Fibroblast of mammary gland (primary cell): ENCODE data around the gene ADGRV1.
"Not testable (repeated sequence)": the region's sequence is repeated elsewhere in the genome, so short reads cannot be mapped to it uniquely, and the experiment has no call there.

Experiments used
- DNase-seq: peaks from one replicate; pipeline ENCODE4 v3.0.0-alpha.2; 2010; ENCODE audit warnings: low read depth
- H3K4me3 ChIP-seq: 2 replicates; pipeline ENCODE4 v1.5.1; 2011; ENCODE audit warnings: low read depth, mild to moderate bottlenecking, low read length, moderate library complexity; ENCODE audit not compliant: control insufficient read depth
- TF ChIP-seq, protein P1 (sequence below): conservative IDR thresholded peaks from 2 replicates; pipeline ENCODE4 v1.5.1; 2011; ENCODE audit warnings: low read depth, low read length, inconsistent platforms; ENCODE audit not compliant: control insufficient read depth, insufficient read depth

ADGRV1 gene

DNA sequence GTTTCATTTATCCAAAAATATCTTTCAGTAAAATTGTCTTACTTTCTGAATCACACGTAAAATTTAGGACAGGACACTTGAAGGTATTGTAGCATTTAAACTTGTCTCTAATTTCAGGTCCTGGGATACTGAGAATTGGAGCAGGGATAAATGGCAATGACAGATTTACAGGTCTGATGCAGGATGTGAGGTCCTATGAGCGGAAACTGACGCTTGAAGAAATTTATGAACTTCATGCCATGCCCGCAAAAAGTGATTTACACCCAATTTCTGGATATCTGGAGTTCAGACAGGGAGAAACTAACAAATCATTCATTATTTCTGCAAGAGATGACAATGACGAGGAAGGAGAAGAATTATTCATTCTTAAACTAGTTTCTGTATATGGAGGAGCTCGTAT lies 99.2 kb downstream of the ADGRV1 start:
- TF ChIP-seq, protein P1, sequence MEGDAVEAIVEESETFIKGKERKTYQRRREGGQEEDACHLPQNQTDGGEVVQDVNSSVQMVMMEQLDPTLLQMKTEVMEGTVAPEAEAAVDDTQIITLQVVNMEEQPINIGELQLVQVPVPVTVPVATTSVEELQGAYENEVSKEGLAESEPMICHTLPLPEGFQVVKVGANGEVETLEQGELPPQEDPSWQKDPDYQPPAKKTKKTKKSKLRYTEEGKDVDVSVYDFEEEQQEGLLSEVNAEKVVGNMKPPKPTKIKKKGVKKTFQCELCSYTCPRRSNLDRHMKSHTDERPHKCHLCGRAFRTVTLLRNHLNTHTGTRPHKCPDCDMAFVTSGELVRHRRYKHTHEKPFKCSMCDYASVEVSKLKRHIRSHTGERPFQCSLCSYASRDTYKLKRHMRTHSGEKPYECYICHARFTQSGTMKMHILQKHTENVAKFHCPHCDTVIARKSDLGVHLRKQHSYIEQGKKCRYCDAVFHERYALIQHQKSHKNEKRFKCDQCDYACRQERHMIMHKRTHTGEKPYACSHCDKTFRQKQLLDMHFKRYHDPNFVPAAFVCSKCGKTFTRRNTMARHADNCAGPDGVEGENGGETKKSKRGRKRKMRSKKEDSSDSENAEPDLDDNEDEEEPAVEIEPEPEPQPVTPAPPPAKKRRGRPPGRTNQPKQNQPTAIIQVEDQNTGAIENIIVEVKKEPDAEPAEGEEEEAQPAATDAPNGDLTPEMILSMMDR, result no peak
- no peak overlapping the region for H3K4me3 ChIP-seq
- no peak for DNase-seq

DNA sequence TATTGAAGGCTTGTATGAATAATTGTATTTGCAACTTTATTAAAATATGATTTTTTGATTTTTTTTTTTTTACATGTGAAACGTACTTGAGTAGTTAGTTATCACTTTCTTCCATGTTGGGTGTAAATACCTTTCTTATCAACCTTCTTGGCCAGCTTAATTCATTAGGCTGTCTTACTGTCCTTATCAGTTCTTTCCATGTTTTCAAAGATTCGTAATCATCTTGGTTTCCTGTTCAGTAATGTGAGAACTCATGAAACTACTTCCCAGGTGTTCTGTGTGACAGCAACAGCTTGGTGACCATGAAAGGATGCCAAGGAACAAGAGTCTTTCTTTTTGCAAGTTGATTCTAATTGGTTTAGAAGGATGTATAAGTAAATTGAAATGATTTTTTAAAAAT lies 100.0 kb downstream of the ADGRV1 start:
- no peak for DNase-seq
- H3K4me3 ChIP-seq, result no peak overlapping the region
- TF ChIP-seq, protein P1, result no peak

DNA sequence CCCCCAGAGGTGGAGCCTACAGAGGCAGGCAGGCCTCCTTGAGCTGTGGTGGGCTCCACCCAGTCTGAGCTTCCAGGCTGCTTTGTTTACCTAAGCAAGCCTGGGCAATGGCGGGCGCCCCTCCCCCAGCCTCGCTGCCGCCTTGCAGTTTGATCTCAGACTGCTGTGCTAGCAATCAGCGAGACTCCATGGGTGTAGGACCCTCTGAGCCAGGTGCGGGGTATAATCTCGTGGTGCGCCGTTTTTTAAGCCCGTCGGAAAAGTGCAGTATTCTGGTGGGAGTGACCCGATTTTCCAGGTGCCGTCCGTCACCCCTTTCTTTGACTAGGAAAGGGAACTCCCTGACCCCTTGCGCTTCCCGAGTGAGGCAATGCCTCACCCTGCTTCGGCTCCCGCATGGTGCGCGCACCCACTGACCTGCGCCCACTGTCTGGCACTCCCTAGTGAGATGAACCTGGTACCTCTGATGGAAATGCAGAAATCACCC lies 109.5 kb downstream of the ADGRV1 start:
- DNase-seq, H3K4me3 ChIP-seq: not testable (repeated sequence)

DNA sequence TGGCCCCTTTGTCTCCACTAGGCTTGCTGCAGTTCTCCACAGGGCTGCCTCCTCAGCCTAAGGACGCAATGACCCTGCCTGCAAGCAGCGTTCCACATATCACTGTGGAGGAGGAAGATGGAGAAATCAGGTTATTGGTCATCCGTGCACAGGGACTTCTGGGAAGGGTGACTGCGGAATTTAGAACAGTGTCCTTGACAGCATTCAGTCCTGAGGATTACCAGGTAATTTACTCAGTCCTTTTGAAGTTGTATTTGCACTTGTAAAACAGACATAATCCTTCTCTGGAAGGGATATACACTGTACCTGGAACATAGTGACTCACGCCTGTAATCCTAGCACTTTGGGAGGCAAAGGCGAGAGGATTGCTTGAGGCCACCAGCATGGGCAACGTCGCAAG lies 116.6 kb downstream of the ADGRV1 start:
- TF ChIP-seq, protein P1, result no peak
- DNase-seq, result no peak

DNA sequence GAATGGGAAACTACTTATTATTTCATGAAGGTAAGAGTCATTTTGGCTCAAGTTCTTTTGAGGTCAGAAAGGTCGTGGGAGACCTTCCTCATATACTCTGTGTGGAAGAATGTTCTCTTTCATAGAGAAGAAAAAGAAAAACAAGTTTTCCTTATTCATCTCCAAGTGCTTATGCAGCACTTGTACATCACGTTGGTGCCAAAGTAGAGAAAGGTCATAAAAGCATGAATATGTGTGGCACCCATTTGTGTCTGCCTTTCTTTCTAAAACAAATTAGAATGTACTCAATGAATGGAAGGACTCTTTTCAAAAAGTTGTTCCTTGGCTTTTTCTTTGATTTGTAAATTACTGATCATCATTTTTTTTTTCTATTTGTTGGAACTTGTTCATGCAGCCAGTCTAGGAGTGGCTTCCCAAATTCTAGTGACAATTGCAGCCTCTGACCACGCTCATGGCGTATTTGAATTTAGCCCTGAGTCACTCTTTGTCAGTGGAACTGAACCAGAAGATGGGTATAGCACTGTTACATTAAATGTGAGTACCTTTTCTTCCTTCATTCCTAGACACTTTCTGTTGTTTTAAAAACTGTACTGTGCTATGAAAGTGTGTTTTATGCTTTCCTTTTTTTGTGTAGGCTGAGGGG lies 122.4 kb downstream of the ADGRV1 start:
- no peak overlapping the region for H3K4me3 ChIP-seq
- TF ChIP-seq, protein P1, result no peak
- DNase-seq, result no peak

More for the DNA sequence above, 116.6 kb downstream of the ADGRV1 start:
- H3K4me3 ChIP-seq, result no peak overlapping the region

DNA sequence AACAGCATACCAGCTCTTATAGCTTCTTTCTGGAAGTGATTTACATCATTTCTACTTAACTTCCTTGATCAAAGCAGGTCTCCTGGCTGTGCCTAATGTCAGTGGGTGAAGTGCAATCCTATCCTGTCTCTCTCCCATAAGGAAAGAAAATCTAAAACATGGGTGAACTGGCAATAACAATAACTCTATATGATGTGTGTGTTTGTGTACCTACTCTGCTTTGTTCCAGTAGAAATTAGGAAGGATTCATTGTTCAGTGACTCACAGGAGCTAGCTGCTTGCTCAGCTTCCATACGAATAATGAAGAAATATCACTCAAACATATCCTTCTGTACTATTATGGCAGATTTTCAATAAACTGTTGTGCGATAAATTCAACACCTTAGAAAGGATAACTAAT lies 123.7 kb downstream of the ADGRV1 start:
- H3K4me3 ChIP-seq, result no peak overlapping the region
- TF ChIP-seq, protein P1, result no peak
- no peak for DNase-seq

DNA sequence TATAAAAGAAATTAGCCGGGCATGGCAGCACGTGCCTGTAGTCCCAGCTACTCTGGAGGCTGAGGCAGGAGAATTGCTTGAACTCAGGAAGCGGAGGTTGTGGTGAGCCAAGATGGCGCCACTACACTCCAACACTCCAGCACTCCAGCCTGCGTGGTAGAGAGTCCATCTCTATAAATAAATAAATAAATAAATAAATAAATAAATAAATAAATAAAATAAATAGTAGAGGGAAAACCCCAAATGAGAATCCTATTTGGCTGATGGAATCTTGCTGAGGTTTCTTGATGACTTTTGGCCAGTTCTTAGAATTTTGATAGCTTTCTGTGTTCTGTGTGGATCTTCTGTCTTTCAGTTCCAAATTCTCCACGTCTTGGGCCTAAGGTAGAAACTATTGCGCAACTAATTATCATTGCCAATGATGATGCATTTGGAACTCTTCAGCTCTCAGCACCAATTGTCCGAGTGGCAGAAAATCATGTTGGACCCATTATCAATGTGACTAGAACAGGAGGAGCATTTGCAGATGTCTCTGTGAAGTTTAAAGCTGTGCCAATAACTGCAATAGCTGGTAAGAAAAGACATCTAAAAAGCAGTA lies 126.9 kb downstream of the ADGRV1 start:
- TF ChIP-seq, protein P1, result no peak
- H3K4me3 ChIP-seq, result no peak overlapping the region
- DNase-seq, result no peak

DNA sequence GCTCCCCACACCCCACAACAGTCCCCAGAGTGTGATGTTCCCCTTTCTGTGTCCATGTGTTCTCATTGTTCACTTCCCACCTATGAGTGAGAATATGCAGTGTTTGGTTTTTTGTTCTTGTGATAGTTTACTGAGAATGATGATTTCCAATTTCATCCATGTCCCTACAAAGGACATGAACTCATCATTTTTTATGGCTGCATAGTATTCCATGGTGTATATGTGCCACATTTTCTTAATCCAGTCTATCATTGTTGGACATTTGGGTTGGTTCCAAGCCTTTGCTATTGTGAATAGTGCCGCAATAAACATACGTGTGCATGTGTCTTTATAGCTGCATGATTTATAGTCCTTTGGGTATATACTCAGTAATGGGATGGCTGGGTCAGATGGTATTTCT lies 127.8 kb downstream of the ADGRV1 start:
- H3K4me3 ChIP-seq, DNase-seq: not testable (repeated sequence)

DNA sequence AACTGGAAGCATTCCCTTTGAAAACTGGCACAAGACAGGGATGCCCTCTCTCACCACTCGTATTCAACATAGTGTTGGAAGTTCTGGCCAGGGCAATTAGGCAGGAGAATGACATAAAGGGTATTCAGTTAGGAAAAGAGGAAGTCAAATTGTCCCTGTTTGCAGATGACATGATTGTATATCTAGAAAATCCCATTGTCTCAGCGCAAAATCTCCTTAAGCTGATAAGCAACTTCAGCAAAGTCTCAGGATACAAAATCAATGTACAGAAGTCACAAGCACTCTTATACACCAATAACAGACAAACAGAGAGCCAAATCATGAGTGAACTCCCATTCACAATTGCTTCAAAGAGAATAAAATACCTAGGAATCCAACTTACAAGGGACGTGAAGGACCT lies 128.9 kb downstream of the ADGRV1 start:
- not testable (repeated sequence) for DNase-seq

More for the DNA sequence above, 128.9 kb downstream of the ADGRV1 start:
- not testable (repeated sequence) for H3K4me3 ChIP-seq
